SU-DHL-6 (cell line): ENCODE results near the gene ACTG1.

Source experiments
- H2AFZ ChIP-seq: fragments of 200-600 bp; sonication (generic); 2 replicates; pipeline ENCODE4 v1.6.1; 2014; ENCODE audit warnings: low read depth, mild to moderate bottlenecking, moderate library complexity, mixed read lengths, antibody characterized with exemption, low read length; ENCODE audit not compliant: severe bottlenecking
- H3F3A ChIP-seq: fragments of 200-600 bp; shearing (Covaris generic); 2 replicates; pipeline ENCODE4 v1.6.0; 2016; ENCODE audit warnings: antibody characterized with exemption, mild to moderate bottlenecking; ENCODE audit not compliant: insufficient read depth
- H3K27ac ChIP-seq: fragments of 200-600 bp; sonication (generic); 2 replicates; pipeline ENCODE4 v1.5.1; 2016; ENCODE audit warnings: low read depth, mild to moderate bottlenecking, low read length, moderate library complexity, mixed read lengths
- H3K27me3 ChIP-seq: fragments of 200-600 bp; sonication (generic), shearing (Covaris generic); 2 replicates; pipeline ENCODE4 v1.6.0; 2014; ENCODE audit warnings: mild to moderate bottlenecking, low read length
- H3K36me3 ChIP-seq: fragments of 200-600 bp; sonication (generic); 2 replicates; pipeline ENCODE4 v1.6.1; 2014; ENCODE audit warnings: mild to moderate bottlenecking, low read length, mixed read lengths
- H3K4me2 ChIP-seq: fragments of 300-600, 200-600 bp; shearing (Covaris generic), sonication (generic); 2 replicates; pipeline ENCODE4 v1.6.0; 2014; ENCODE audit warnings: low read length, low read depth, mild to moderate bottlenecking; ENCODE audit not compliant: poor library complexity, severe bottlenecking
- H3K4me3 ChIP-seq: fragments of 200-600 bp; sonication (generic); 2 replicates; pipeline ENCODE4 v1.5.1; 2014; ENCODE audit warnings: antibody characterized with exemption, low read length, mild to moderate bottlenecking, mixed read lengths; ENCODE audit not compliant: insufficient read depth, poor library complexity, severe bottlenecking
- H3K79me2 ChIP-seq: fragments of 200-600 bp; sonication (generic); 2 replicates; pipeline ENCODE4 v1.6.1; 2014; ENCODE audit warnings: mild to moderate bottlenecking, low read length, moderate library complexity; ENCODE audit not compliant: insufficient read depth
- H3K9ac ChIP-seq: fragments of 200-600 bp; sonication (generic); 2 replicates; pipeline ENCODE4 v1.7.0; 2014; ENCODE audit warnings: mild to moderate bottlenecking, low read length
- H3K9me2 ChIP-seq: fragments of 200-600 bp; sonication (generic); replicated peaks from 2 replicates; pipeline ENCODE4 v1.6.1; 2014; ENCODE audit warnings: low read length; ENCODE audit not compliant: insufficient read depth
- H3K9me3 ChIP-seq: fragments of 200-600 bp; sonication (generic); 2 replicates; pipeline ENCODE4 v1.6.1; 2014; ENCODE audit warnings: low read length, mixed read lengths; ENCODE audit not compliant: insufficient read depth
- H4K20me1 ChIP-seq: fragments of 200-600 bp; sonication (generic); 2 replicates; pipeline ENCODE4 v1.6.1; 2014; ENCODE audit warnings: low read depth, mild to moderate bottlenecking, antibody characterized with exemption, low read length, moderate library complexity, mixed read lengths
- EZH2phosphoT487 ChIP-seq: fragments of 200-600 bp; sonication (generic), shearing (Covaris generic); conservative IDR thresholded peaks from 2 replicates; pipeline ENCODE4 v1.6.1; 2018; ENCODE audit warnings: mild to moderate bottlenecking, antibody characterized with exemption, low read length, moderate library complexity, mixed read lengths
- TF ChIP-seq, protein P1 (sequence below): fragments of 200-600 bp; sonication (generic); IDR thresholded peaks from one replicate; pipeline ENCODE4 v1.5.1; 2017; ENCODE audit warnings: antibody characterized with exemption, mild to moderate bottlenecking, low read length, moderate library complexity; ENCODE audit not compliant: insufficient read depth, poor library complexity, severe bottlenecking

Gene ACTG1

DNA sequence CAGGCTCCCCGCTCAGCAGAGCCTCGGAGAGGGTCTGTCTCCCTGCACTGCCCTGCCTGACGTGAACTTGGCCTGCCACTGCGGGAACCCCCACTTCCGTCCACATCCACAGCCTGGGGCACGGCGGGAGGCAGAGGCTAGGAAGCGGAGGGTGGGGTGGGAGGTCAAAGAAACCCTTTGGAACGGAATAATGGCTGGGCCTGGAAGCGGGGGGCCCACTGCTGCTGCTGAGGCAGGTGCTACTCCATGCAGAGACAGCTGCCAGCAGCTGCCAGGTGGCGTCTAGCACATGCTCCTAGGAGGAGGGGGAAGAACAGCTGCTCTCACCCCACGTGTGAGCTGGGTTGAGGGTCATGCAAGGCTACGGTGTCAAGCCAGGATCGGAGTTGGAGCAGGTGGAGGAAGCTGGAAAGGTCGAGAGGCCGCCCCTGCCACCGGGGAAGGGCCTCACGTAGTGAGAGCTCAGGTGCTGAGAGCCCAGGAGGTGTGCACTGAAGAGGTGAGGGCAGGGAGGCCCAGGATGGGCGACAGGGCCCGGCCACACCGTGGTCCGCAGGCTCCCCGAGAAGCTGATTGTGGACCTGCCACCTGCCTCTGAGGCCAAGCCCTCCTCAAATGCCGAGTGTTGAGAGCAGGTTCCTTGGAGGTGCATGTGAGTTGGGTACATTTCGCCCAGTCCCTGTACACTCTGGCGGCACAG lies 25.4 kb upstream of the ACTG1 start:
- no peak overlapping the region for H3K4me2 ChIP-seq
- no peaks in the 10 kb centered on the region for H3F3A ChIP-seq
- H4K20me1 ChIP-seq = no peaks in the 10 kb centered on the region; the same call in 1 of the 2 replicates
- no peak overlapping the region for H3K27ac ChIP-seq
- H3K36me3 ChIP-seq = no peaks in the 10 kb centered on the region
- H2AFZ ChIP-seq = no peak overlapping the region
- no peak overlapping the region for H3K9ac ChIP-seq
- H3K9me3 ChIP-seq = no peaks in the 10 kb centered on the region
- H3K9me2 ChIP-seq = no peaks in the 10 kb centered on the region
- no peaks in the 10 kb centered on the region for H3K79me2 ChIP-seq
- H3K27me3 ChIP-seq = no peaks in the 10 kb centered on the region
- no peak overlapping the region for H3K4me3 ChIP-seq
- TF ChIP-seq, protein P1, sequence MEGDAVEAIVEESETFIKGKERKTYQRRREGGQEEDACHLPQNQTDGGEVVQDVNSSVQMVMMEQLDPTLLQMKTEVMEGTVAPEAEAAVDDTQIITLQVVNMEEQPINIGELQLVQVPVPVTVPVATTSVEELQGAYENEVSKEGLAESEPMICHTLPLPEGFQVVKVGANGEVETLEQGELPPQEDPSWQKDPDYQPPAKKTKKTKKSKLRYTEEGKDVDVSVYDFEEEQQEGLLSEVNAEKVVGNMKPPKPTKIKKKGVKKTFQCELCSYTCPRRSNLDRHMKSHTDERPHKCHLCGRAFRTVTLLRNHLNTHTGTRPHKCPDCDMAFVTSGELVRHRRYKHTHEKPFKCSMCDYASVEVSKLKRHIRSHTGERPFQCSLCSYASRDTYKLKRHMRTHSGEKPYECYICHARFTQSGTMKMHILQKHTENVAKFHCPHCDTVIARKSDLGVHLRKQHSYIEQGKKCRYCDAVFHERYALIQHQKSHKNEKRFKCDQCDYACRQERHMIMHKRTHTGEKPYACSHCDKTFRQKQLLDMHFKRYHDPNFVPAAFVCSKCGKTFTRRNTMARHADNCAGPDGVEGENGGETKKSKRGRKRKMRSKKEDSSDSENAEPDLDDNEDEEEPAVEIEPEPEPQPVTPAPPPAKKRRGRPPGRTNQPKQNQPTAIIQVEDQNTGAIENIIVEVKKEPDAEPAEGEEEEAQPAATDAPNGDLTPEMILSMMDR = no peak
- TF ChIP-seq EZH2phosphoT487 = no peak

DNA sequence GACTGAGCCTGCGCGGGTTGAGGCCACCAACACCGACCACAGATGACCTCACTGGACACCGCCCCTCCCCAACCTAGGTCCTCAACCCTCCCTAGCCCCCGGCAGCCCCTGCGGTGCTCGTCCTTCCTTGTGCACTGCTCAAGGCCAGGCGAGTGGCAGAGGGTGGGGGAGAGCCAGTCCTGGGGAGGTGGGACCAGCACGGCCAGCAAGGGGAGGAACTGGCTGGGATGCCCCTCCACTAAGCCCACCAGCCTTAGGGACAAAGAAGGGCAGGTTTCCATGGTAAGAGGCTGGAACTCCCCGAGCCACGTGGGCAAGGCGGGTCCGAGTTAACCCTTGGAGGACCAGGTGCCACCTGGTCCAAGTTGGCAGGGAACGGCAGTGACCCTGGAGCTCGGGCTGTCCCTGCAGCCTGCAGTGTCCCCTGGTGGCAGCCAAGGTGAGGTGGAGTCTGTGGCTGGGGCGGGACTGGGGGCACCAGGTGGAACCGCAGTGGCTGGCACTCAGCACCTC lies 24.8 kb upstream of the ACTG1 start:
- Histone ChIP-seq H3K27ac (no peak overlapping the region), H3F3A (no peaks in the 10 kb centered on the region), H3K9ac (no peak overlapping the region), H3K9me3 (no peaks in the 10 kb centered on the region), H3K36me3 (no peaks in the 10 kb centered on the region), H3K79me2 (no peaks in the 10 kb centered on the region), H2AFZ (no peak overlapping the region), H3K27me3 (no peaks in the 10 kb centered on the region), H3K9me2 (no peaks in the 10 kb centered on the region), H4K20me1 (no peaks in the 10 kb centered on the region; the same call in 1 of the 2 replicates), H3K4me2 (no peak overlapping the region), H3K4me3 (no peak overlapping the region)
- TF ChIP-seq, protein P1 = peak; percentile 30
- no peak for TF ChIP-seq EZH2phosphoT487

DNA sequence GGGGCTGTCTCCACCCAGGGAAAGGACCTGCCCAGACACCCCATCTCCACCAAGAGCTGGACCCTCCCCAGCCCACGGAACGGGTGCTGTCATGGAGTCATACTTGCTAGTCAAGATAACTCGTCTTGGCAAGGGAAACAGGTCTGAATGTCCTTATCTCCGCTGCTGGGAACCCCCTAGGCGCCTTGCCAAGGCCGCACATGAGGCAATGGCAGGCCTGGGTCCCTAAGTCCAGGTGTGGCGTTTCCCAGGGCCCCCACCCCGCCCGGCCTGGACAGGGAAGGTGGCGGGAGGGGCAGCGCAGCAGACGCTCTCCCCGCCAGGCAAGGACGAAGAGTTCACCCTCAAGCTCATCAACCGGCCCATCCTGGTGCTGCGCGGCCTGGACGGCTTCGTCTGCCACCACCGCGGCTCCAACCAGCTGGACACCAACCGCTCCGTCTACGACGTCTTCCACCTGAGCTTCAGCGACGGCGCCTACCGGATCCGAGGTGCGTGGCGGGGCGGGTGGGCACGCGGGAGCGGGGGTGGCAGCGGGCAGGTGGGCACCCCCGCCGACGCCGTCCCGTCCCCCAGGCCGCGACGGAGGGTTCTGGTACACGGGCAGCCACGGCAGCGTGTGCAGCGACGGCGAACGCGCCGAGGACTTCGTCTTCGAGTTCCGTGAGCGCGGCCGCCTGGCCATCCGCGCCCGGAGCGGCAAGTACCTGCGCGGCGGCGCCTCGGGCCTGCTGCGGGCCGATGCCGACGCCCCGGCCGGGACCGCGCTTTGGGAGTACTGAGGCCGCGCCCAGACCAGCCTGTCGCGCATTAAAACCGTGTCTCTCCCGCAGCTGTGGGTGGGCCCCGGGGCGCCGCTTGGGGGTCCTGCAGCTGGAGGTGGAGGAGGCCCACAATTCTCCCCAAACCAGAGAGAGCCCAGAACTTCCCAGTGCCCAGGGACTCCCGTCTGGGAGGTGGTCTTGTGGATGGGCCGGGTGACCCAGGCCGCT lies 24.0 kb upstream of the ACTG1 start:
- TF ChIP-seq EZH2phosphoT487 = no peak
- Histone ChIP-seq H3K36me3 (no peaks in the 10 kb centered on the region), H2AFZ (no peak overlapping the region), H3K27me3 (no peaks in the 10 kb centered on the region), H3K4me3 (no peak overlapping the region), H3F3A (no peaks in the 10 kb centered on the region), H3K9ac (no peak overlapping the region), H3K4me2 (no peak overlapping the region), H3K9me2 (no peaks in the 10 kb centered on the region), H3K9me3 (no peaks in the 10 kb centered on the region), H3K27ac (no peak overlapping the region), H4K20me1 (no peaks in the 10 kb centered on the region; the same call in 1 of the 2 replicates), H3K79me2 (no peaks in the 10 kb centered on the region)
